ENCODE results near the gene PAGE3. TPM values are rescaled to one million over a fixed set of nuclear protein-coding genes. Genes with fewer than 3 reads are reported as not detected.

Gene PAGE3, protein sequence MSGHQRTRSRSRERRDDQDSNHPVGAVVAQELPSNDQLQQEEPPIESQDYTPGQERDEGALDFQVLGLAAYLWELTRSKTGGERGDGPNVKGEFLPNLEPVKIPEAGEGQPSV
- total RNA-seq: not detected

GRCh38 chrX:55264816-55265215, at the start of gene PAGE3:
PAGE3 (minus strand) TSS chrX:55264916; CDS start chrX:55263903, 1,013 bp downstream.
- intact Hi-C loops (cut with DNase I): no loop called here
- Histone ChIP-seq H3K4me3 (no peak within 1 kb of the TSS), H3K4me1 (no peaks in the 10 kb centered on the region), H3K27me3 (no peaks in the 10 kb centered on the region), H3K27ac (no peak within 1 kb of the TSS), H3K9me3 (no peaks in the 10 kb centered on the region), H3K36me3 (no peaks in the 10 kb centered on the region)
- no peak for TF ChIP-seq CTCF (IDR thresholded peaks at IDR 0.05)
- DNase-seq (ENCODE audit: low spot score in 2 of 2): no peak

DNA sequence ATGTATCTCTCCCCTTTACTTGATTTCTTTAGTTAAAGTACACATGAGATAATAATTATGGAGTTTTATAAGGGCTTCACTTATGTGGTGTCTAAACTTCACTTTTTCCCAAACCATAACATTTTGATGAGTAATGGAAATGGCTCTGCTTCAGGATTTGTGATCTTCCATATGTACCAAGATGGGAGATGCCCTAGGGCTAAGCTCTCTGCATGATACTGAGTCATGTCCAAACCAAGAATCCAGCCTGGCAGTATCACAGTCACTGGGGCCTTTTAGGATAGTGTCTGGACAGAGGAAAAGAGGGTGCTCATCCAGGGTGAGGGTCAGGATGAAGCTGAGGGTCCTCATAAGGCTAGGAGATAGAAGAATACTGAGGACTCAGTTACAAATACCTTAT, 47.9 kb upstream of the PAGE3 start:
- no peaks in the 10 kb centered on the region for H3K9me3 ChIP-seq
- TF ChIP-seq CTCF (IDR thresholded peaks at IDR 0.05): no peak
- H3K4me3 ChIP-seq: no peak overlapping the region
- H3K27me3 ChIP-seq: no peaks in the 10 kb centered on the region
- intact Hi-C loops (cut with DNase I): no loop called here
- H3K4me1 ChIP-seq: no peaks in the 10 kb centered on the region
- no peak for DNase-seq (ENCODE audit: low spot score in 2 of 2)
- H3K36me3 ChIP-seq: no peaks in the 10 kb centered on the region
- H3K27ac ChIP-seq: no peak overlapping the region

- no peaks in the 10 kb centered on the region for H3K4me1 ChIP-seq
- no peaks in the 10 kb centered on the region for H3K27me3 ChIP-seq
- no peak for TF ChIP-seq CTCF (IDR thresholded peaks at IDR 0.05)
- no peak overlapping the region for H3K27ac ChIP-seq
- intact Hi-C loops (cut with DNase I): no loop called here
- no peaks in the 10 kb centered on the region for H3K36me3 ChIP-seq
- no peak for DNase-seq (ENCODE audit: low spot score in 2 of 2)
- H3K9me3 ChIP-seq: no peaks in the 10 kb centered on the region
- H3K4me3 ChIP-seq: no peak overlapping the region
Observed at GRCh38 chrX:55290963-55291362, 26.2 kb upstream of the PAGE3 start.

- H3K27me3 ChIP-seq: no peaks in the 10 kb centered on the region
- intact Hi-C loops (cut with DNase I): no loop called here
- TF ChIP-seq CTCF (IDR thresholded peaks at IDR 0.05): no peak
- H3K27ac ChIP-seq: no peak overlapping the region
- H3K9me3 ChIP-seq: no peaks in the 10 kb centered on the region
- no peak overlapping the region for H3K4me3 ChIP-seq
- H3K36me3 ChIP-seq: no peaks in the 10 kb centered on the region
- no peaks in the 10 kb centered on the region for H3K4me1 ChIP-seq
- no peak for DNase-seq (ENCODE audit: low spot score in 2 of 2)
Observed at GRCh38 chrX:55279832-55280231, 15.1 kb upstream of the PAGE3 start.

GRCh38 chrX:55260806-55261205, 3.9 kb downstream of the PAGE3 start:
- Histone ChIP-seq H3K27ac (no peak overlapping the region), H3K4me1 (no peaks in the 10 kb centered on the region), H3K4me3 (no peak overlapping the region), H3K36me3 (no peaks in the 10 kb centered on the region), H3K9me3 (no peaks in the 10 kb centered on the region), H3K27me3 (no peaks in the 10 kb centered on the region)
- TF ChIP-seq CTCF (IDR thresholded peaks at IDR 0.05): no peak
- intact Hi-C loops (cut with DNase I): no loop called here
- DNase-seq (ENCODE audit: low spot score in 2 of 2): no peak

DNA sequence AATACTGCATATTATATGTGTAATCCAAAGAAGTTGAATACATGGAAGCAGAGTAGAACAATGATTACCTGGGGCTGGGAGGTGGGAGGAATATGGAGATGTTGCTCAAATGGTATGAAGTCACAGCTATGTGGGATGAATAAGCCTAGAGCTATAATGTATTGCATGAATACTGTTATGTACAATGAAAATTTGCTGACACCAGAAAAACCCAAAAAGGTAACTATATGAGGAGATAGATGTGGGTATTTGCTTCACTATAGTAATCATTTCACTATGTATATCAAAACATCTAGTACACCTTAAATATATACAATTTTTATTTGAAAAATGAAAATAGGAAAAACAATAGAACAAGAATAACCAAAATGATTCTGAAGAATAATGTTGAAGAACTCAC, 11.2 kb downstream of the PAGE3 start:
- intact Hi-C loops (cut with DNase I): no loop called here
- no peak overlapping the region for H3K4me3 ChIP-seq
- H3K9me3 ChIP-seq: peaks cover 0 to 1% of the 10 kb centered on the region in 2 donors
- no peak for DNase-seq (ENCODE audit: low spot score in 2 of 2)
- no peaks in the 10 kb centered on the region for H3K4me1 ChIP-seq
- H3K27me3 ChIP-seq: no peaks in the 10 kb centered on the region
- no peak for TF ChIP-seq CTCF (IDR thresholded peaks at IDR 0.05)
- no peaks in the 10 kb centered on the region for H3K36me3 ChIP-seq
- no peak overlapping the region for H3K27ac ChIP-seq

Measured in ascending aorta (tissue), 2 donors.